ENCODE results near the gene MLC1.

Gene MLC1

GRCh38 chr22:50044485-50045118, 40.6 kb downstream of the MLC1 start:
- H4K20me1 ChIP-seq (ENCODE audit: insufficient read depth): no peaks in the 10 kb centered on the region
- H3K4me2 ChIP-seq: no peak overlapping the region

GRCh38 chr22:50041361-50042065, 43.7 kb downstream of the MLC1 start:
- no peak overlapping the region for H3K9ac ChIP-seq

More at GRCh38 chr22:50044485-50045118, 40.6 kb downstream of the MLC1 start:
- Histone ChIP-seq H3K27me3 (ENCODE audit: insufficient read depth, low read depth) (no peaks in the 10 kb centered on the region), H3K9ac (no peak overlapping the region), H3K4me3 (IDR thresholded peaks at IDR 0.05; ENCODE audit: insufficient read depth, low read depth, low read length) (no peak overlapping the region), H2AFZ (ENCODE audit: low read depth) (no peak overlapping the region), H3K4me1 (ENCODE audit: low read depth, poor library complexity, severe bottlenecking) (no peaks in the 10 kb centered on the region), H3K36me3 (ENCODE audit: insufficient read depth) (no peaks in the 10 kb centered on the region), H3K27ac (no peak overlapping the region), H3K79me2 (ENCODE audit: insufficient read depth, low read depth) (no peaks in the 10 kb centered on the region)
- no peak for TF ChIP-seq CTCF (conservative IDR thresholded peaks at IDR 0.05; ENCODE audit: low read depth, low read length)

GRCh38 chr22:50040717-50041116, 44.5 kb downstream of the MLC1 start:
- no peaks in the 10 kb centered on the region for H3K79me2 ChIP-seq (ENCODE audit: insufficient read depth, low read depth)
- no peaks in the 10 kb centered on the region for H3K4me1 ChIP-seq (ENCODE audit: low read depth, poor library complexity, severe bottlenecking)
- no peak overlapping the region for H3K4me3 ChIP-seq (IDR thresholded peaks at IDR 0.05; ENCODE audit: insufficient read depth, low read depth, low read length)
- no peak for TF ChIP-seq CTCF (conservative IDR thresholded peaks at IDR 0.05; ENCODE audit: low read depth, low read length)
- peaks cover 2% of the 10 kb centered on the region; the same call in 1 of the 2 replicates for H3K27me3 ChIP-seq (ENCODE audit: insufficient read depth, low read depth)
- H3K9ac ChIP-seq: no peak overlapping the region
- no peak overlapping the region for H2AFZ ChIP-seq (ENCODE audit: low read depth)
- H4K20me1 ChIP-seq (ENCODE audit: insufficient read depth): no peaks in the 10 kb centered on the region
- H3K36me3 ChIP-seq (ENCODE audit: insufficient read depth): no peaks in the 10 kb centered on the region
- no peak overlapping the region for H3K27ac ChIP-seq
- no peak overlapping the region for H3K4me2 ChIP-seq

More at GRCh38 chr22:50041361-50042065, 43.7 kb downstream of the MLC1 start:
- no peak overlapping the region for H3K4me2 ChIP-seq
- TF ChIP-seq CTCF (conservative IDR thresholded peaks at IDR 0.05; ENCODE audit: low read depth, low read length): no peak
- no peaks in the 10 kb centered on the region; the same call in 1 of the 2 replicates for H3K27me3 ChIP-seq (ENCODE audit: insufficient read depth, low read depth)
- H3K36me3 ChIP-seq (ENCODE audit: insufficient read depth): no peaks in the 10 kb centered on the region
- H4K20me1 ChIP-seq (ENCODE audit: insufficient read depth): no peaks in the 10 kb centered on the region
- no peak overlapping the region for H2AFZ ChIP-seq (ENCODE audit: low read depth)
- H3K4me1 ChIP-seq (ENCODE audit: low read depth, poor library complexity, severe bottlenecking): no peaks in the 10 kb centered on the region
- no peak overlapping the region for H3K4me3 ChIP-seq (IDR thresholded peaks at IDR 0.05; ENCODE audit: insufficient read depth, low read depth, low read length)
- no peak overlapping the region for H3K27ac ChIP-seq
- H3K79me2 ChIP-seq (ENCODE audit: insufficient read depth, low read depth): no peaks in the 10 kb centered on the region

- no peaks in the 10 kb centered on the region for H3K79me2 ChIP-seq (ENCODE audit: insufficient read depth, low read depth)
- H3K27me3 ChIP-seq (ENCODE audit: insufficient read depth, low read depth): peaks cover 2% of the 10 kb centered on the region; the same call in 1 of the 2 replicates
- no peak overlapping the region for H3K27ac ChIP-seq
- no peak overlapping the region for H3K4me2 ChIP-seq
- no peak overlapping the region for H3K4me3 ChIP-seq (IDR thresholded peaks at IDR 0.05; ENCODE audit: insufficient read depth, low read depth, low read length)
- TF ChIP-seq CTCF (conservative IDR thresholded peaks at IDR 0.05; ENCODE audit: low read depth, low read length): no peak
- no peaks in the 10 kb centered on the region for H3K4me1 ChIP-seq (ENCODE audit: low read depth, poor library complexity, severe bottlenecking)
- H3K36me3 ChIP-seq (ENCODE audit: insufficient read depth): no peaks in the 10 kb centered on the region
- H3K9ac ChIP-seq: no peak overlapping the region
- H2AFZ ChIP-seq (ENCODE audit: low read depth): no peak overlapping the region
- no peaks in the 10 kb centered on the region for H4K20me1 ChIP-seq (ENCODE audit: insufficient read depth)
Measured at GRCh38 chr22:50039669-50040443, 45.4 kb downstream of the MLC1 start.
